HG03442 (cell line): Measurements from ENCODE around the gene PSMF1.
"Not testable (repeated sequence)": the region's sequence is repeated elsewhere in the genome, so short reads cannot be mapped to it uniquely, and the experiment has no call there.

ENCODE experiments used
- ATAC-seq: cut with Tn5 transposase; IDR thresholded peaks from one replicate; pipeline ENCODE4 v1.9.1; 2021; ENCODE audit warnings: mild to moderate bottlenecking, moderate library complexity; ENCODE audit not compliant: unreplicated experiment

Gene PSMF1

DNA sequence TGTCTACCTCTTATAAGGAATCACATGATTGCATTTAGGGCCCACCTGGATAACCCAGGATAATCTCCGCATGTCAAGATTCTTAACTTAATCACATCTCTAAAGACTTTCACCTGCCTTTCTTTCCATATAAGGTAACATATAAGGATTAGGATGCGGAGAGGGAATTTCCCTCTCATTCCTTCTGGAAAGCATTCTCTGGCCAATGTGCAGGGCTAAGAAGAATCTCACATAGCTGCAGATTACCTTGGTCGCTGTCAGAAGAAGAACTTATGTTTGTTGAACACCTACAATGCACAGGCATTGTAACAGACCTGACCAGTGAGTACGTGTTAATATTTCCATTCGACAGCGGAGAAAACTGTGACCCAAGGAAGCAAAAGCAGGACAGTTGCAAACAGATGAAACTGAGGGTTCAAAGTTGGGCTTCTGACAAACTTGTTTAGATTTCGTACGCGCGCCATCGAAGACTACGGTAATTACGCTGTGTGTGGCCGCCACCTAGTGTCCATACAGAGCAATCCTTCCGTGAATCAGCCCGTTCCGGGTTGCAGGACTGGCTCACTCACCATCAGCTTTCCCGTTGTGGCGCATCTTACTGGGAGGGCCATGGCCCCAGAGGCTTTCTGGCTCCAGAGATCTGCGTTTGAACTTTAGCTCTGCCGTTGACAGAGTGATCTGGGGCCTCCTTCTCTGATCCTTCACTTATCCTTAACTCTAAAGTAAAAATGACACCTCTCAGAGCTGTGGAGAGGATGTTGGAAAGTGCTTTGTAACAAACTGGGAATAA is 94.4 kb downstream of the PSMF1 start:
- peak; percentile 57 for ATAC-seq

DNA sequence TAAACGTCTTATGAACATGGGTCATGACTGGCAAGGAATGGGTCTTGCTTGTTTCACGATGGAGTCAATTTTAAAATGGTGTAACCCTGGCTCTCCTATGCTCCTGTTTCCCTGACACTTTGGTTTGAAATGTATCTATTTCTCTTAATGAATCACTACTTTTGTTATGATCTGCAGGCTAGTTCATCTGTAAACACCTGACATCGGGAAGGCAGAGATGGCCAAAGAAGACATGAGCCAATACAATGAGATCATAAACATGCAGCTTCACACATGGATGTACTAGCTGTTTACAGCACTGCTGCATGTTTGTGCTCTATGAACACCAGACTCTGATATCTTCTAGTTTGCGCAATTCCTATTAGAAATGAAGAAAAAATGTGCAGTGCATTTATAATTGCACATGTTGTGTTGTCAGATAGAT is 96.4 kb downstream of the PSMF1 start:
- ATAC-seq, result no peak

DNA sequence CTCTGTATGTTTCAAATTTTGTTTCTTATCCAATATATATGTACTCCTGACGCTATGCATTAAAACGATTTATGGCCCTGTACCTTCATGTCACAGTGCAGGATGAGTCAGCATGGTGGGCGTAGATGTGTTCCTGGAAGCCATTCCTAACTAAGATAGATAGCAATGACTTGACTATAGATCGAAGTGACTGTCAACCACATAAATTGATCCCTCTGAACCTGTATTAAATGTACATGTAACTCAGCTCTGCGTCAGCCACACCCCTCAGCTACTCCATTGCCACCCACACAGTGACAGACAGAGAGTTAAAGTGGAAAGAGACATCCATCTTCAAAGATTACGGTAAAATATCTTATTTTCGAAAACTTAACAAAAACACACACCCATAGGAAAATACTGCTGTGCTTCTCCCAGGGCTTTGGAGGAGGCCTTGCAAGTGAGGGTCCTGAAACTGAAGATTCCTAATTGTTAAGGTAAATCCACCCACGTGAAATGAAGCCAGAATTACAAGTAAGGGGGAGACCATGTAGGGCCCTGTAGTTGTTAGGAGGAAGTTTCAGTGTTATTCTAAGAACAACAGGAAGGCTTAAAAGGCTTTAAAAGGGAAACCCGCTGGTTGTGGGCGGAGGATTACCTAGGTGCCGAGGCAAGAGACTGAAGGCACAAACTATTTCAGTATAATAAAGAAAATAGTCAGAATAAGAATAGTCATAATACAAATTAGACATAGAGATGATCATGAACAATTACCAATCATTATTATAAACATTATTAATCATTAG is 97.2 kb downstream of the PSMF1 start:
- ATAC-seq, result no peak

DNA sequence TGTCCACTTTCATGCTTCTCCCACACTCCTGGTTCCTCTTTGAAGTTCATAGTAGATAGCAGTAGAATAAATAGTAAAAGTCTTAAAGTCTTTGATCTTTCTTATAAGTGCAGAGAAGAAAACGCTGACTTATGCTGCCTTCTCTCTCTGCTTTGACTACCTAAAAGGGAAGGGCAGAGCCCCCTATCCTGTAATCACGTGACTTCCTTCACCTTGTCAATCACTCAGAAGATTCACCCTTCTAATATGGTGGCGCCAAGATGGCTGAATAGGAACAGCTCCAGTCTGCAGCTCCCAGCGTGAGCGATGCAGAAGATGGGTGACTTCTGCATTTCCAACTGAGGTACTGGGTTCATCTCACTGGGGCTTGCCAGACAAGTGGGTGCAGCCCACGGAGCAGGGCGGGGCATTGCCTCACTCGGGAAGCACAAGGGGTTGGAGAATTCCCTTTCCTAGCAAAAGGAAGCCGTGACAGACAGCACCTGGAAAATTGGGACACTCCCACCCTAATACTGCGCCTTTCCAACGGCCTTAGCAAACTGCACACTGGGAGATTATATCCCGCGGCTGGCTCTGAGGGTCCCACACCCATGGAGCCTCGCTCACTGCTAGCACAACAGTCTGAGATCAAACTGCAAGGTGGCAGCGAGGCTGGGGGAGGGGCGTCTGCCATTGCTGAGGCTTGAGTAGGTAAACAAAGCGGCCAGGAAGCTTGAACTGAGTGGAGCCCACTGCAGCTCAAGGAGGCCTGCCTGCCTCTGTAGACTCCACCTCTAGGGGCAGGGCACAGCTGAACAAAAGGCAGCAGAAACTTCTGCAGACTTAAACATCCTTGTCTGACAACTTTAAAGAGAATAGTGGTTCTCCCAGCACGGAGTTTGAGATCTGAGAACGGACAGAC is 98.4 kb downstream of the PSMF1 start:
- not testable (repeated sequence) for ATAC-seq
